Loucy (cell line): Measurements from ENCODE around the gene CFAP77.

ENCODE experiments used
- CTCF ChIP-seq: fragments of 200-600 bp; sonication (generic); conservative IDR thresholded peaks from 2 replicates; pipeline ENCODE4 v1.5.1; 2014; ENCODE audit warnings: mild to moderate bottlenecking, antibody characterized with exemption, low read length
- EZH2phosphoT487 ChIP-seq: fragments of 200-600 bp; IDR thresholded peaks from 2 replicates; pipeline ENCODE4 v1.6.1; 2018; ENCODE audit warnings: antibody characterized with exemption, mild to moderate bottlenecking, moderate library complexity, borderline replicate concordance

GRCh38 chr9:132502480-132502879 is 92.5 kb downstream of the CFAP77 start:
- TF ChIP-seq CTCF (no peak; the same call in 1 of the 2 replicates), EZH2phosphoT487 (no peak)
